ENCODE data around the gene UCHL5. TPM values are rescaled to one million over a fixed set of nuclear protein-coding genes. Genes with fewer than 3 reads are reported as not detected.

Gene UCHL5
- total RNA-seq, result 27.5 TPM
- long read RNA-seq, full-length matches to known transcripts, result 81 of 111 reads
- long read RNA-seq, partial matches to known transcripts, result 5 of 111 reads
- long read RNA-seq, other reads (novel, unspliced or antisense), result 25 of 111 reads

DNA sequence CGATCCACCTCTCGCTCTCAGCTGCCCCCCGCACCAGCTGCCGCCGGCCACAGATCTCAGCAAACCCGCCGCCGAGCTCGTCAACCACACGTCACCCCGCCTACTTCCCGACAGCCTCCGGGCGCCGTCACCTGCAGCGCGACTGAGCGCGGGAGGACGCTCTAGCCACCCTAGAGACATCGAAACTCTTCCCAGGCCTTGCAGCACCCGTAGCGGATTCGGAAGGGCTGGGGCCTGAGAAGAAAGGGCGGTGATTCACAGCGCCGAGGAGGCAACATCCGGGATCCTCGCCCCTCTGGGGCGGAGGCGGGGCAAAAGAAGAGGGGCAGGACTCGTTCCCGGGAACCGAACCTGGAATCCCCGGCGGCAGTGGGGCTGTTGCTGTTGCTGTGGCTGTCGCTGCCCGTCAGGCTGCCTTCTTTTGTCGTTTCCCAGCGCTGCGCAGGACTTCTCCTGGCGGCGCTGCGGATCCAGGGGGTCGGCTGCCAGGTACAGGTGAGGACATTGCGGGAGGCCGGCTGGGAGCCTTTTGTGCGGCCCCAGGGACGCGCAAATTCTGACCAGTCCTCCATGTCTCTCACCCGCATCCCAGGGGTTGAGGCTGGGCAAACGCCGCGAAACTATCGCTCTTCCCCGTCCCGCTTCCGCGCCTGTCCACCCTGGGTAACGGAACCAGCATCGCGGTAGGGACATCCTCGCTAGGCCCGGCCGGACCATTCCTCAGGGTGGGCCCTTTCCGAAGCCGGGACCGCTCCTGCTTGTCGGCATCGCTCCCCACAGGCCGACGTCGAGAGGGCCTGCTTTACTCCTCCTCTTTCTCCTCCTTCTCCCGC, at the start of gene UCHL5, which contains the start of gene RO60:
TSS of gene UCHL5 (minus strand) at position 79 of the 833 bp plus-strand sequence. CDS start 100 bp downstream, outside the sequence.
TSS of gene RO60 (plus strand) at position 331 of the 833 bp plus-strand sequence. CDS start 9,443 bp downstream, outside the sequence.
- DNase-seq (ENCODE audit: low spot score), result peak; percentile 98

GRCh38 chr1:193108471-193108870, 49.3 kb upstream of the UCHL5 start:
- no peak for DNase-seq (ENCODE audit: low spot score)

DNA sequence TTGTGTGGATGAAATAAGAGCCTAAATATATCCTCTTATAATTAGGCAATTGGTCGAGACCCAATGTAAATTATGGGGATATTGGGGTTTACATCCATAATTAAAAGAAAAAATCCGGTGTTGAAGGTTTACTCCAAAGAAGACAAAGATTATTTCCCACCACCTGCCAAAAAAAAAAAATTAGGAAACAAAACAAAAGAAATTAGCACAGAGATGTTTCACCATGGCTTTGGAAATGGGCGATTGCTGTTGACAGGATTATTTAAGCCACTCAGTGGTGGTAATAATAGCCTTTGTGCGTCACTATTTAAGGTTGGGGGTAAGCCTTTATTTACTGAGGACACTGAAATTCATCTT, 46.6 kb upstream of the UCHL5 start:
- no peak for DNase-seq (ENCODE audit: low spot score)

- peak; percentile 96 for DNase-seq (ENCODE audit: low spot score)
Measured at GRCh38 chr1:193104907-193105820, 46.0 kb upstream of the UCHL5 start, which contains the start of gene GLRX2. GLRX2 (minus strand) TSS chr1:193105414; CDS start chr1:193105382, 32 bp downstream.

GRCh38 chr1:193104502-193104906, 45.3 kb upstream of the UCHL5 start:
- DNase-seq (ENCODE audit: low spot score), result no peak

DNA sequence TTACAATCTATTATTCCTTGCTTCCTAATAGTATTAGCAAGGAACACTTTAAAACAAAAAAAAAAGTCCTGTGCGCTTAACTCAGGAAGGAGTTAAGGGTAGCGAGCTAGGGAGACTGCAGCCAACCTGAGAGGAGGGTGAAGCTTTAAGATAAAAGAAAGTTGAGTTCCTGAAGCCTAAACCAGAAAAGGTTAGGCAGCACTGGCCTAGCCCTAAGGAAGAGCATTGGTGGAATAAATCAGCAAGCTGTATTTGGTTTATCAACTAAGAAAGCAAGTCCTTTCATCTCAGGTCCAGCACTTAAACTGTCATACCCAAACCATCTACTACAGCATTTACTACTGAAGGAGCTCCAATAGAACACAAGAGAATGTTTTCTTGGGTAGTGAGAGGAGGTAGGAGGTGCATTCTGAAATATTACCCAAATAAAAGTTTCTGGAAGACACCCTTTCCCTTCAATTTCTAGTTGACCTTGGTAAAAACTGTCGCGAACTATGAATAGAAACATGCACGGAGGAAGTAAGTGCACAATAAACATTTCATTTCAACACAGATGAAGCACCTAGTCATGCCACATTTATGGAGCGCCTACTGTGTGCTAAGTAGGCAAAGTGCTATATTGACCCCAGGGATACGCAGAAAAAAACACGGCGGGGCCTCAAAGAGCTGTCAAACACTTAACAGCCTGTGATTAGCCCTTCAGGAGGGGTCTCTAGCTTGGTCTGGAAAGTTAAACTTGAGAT, 44.8 kb upstream of the UCHL5 start:
- no peak for DNase-seq (ENCODE audit: low spot score)

GRCh38 chr1:193102662-193103061, 43.5 kb upstream of the UCHL5 start:
- no peak for DNase-seq (ENCODE audit: low spot score)

GRCh38 chr1:193094112-193094511, 35.0 kb upstream of the UCHL5 start:
- DNase-seq (ENCODE audit: low spot score), result no peak

GRCh38 chr1:193090865-193091264, 31.7 kb upstream of the UCHL5 start:
- no peak for DNase-seq (ENCODE audit: low spot score)

DNA sequence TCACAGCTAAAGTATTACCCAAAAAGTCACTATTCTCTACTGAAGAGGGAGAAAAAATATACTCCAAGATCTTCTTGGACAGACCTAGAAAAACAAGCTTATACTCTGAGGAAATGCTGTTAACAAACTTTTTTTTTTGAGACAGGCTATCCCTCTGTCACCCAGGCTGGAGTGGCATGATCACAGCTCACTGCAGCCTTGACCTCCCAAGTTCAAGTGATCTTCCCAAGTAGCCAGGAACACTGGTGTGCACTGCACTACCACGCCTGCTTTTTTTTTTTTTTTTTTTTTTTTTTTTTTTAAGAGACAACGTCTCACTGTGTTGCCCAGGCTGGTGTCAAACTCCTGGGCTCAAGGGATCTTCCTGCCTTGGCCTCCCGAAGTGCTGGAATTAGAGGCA, 28.7 kb upstream of the UCHL5 start:
- DNase-seq (ENCODE audit: low spot score), result no peak

GRCh38 chr1:193086342-193086741, 27.2 kb upstream of the UCHL5 start:
- no peak for DNase-seq (ENCODE audit: low spot score)

- DNase-seq (ENCODE audit: low spot score), result no peak
Measured at GRCh38 chr1:193085263-193085662, 26.1 kb upstream of the UCHL5 start.

DNA sequence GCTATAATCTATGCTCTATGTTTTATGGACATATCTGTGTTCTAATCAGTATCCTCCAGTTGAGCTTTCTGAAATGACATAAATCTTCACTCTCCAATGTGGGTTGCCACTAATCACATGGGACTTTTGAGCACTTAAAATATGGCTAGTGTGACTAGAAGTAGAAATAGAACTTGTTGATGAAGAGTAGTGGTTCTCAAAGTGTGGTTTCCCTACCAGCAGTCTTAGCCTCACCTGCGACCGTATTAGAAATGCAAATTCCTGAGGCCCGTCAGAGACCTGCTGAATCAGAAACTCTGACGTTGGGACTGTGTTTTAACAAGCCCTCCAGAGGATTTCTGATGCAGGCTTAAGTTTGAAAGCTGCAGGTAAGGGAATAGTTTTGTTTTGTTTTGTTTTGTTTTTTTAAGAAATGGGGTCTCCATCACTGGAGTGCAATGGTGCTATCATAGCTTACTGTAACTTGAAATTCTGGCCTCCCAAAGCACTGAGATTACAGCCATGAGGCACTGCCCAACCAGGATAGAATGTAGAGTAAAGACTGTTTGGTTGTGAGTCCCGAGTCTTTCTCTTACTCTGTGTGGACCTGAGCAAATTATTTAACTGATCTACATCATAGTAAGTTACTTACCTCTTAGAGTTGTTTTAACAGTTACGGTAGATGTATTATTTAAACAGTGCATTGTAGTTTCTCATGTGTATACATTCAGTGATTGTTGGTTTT, 24.4 kb upstream of the UCHL5 start:
- DNase-seq (ENCODE audit: low spot score), result no peak

GRCh38 chr1:193079187-193079586, 20.0 kb upstream of the UCHL5 start:
- no peak for DNase-seq (ENCODE audit: low spot score)

DNA sequence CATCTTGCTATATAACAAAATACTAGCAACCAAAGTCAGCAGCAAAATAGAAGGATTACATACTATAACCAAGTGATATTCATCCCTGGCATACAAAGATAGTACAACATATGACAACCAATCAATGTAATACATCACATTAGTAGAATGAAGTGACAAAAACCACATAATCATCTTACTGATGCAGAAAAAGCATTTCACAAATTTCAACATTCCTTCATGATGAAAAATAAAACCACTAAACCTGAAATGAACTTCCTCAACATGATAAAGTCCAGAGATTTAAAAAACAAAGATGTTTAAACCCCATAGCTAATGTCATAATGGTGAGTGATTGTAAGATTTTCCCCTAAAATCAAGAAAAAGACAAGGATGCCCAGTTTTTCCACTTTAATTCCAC, 18.8 kb upstream of the UCHL5 start:
- DNase-seq (ENCODE audit: low spot score), result no peak

GRCh38 chr1:193070942-193071341, 11.8 kb upstream of the UCHL5 start:
- DNase-seq (ENCODE audit: low spot score), result no peak

- no peak for DNase-seq (ENCODE audit: low spot score)
Measured at GRCh38 chr1:193070386-193070753, 11.2 kb upstream of the UCHL5 start.

GRCh38 chr1:193069748-193070385, 10.7 kb upstream of the UCHL5 start:
- DNase-seq (ENCODE audit: low spot score), result no peak

DNA sequence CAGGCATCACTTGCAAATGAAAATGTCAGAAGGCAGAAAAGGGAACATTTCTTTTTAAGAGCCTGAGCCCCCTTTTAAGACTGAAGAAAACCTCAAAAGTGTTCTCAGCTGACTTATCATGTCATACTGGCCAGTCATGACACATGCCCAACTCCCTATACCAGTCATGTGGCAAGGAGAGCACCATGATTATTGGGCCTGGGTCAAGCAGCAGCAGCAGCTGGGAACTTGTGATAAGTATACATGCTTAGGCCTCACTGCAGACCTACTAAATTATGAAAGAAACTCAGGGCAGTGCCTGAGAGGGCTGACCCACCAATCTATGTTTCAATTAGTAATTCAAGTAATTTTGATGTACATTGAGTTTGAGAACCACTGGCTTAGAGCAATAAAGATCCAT, 8.9 kb upstream of the UCHL5 start:
- no peak for DNase-seq (ENCODE audit: low spot score)

DNA sequence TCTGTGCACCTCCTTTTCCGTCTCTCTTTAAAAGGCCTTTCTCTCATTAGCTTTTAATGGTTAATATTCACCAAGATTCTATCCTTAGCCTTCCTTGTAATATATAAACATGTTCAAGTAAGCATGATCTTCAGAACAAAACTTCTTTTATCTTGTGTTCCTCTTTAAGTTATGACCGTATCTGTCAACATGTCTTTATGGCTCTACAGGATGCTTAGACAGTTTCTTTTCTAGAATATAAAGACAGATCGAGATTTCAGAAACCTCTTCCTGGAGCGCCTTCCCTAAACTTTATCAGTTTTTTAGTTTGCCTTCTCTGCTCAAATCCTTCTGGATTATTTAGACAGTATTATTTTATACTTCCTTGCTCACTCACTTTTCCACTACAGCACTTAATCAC, 7.4 kb upstream of the UCHL5 start:
- no peak for DNase-seq (ENCODE audit: low spot score)
